A673 (cell line): ENCODE measurements around the gene IQCF5. TPM values are rescaled to one million over a fixed set of nuclear protein-coding genes. Genes with fewer than 3 reads are reported as not detected.

ENCODE experiments used
- BruUV-seq: library from RNA; stranded (reverse); fragments of 400-500 nt; replicated peaks from 2 replicates; lab custom pipeline; 2021; lab: Mats Ljungman, UMichigan
- CTCF ChIA-PET: fragments of 300-600 bp; sonication (Branson Sonifier 250); formaldehyde crosslinking; loops from one replicate; lab custom pipeline; 2022; ENCODE audit warnings: antibody characterized with exemption; lab: Charles Lee
- POLR2A ChIA-PET: fragments of 300-600 bp; sonication (Branson Sonifier 250); formaldehyde crosslinking; loops from one replicate; lab custom pipeline; 2022; ENCODE audit warnings: antibody characterized with exemption; ENCODE audit not compliant: low non-redundant PET; lab: Charles Lee
- DNase-seq: peaks from one replicate; pipeline ENCODE4 v3.0.0-alpha.2; 2015; ENCODE audit warnings: low spot score
- H3K27ac ChIP-seq: fragments of 200-600 bp; sonication (generic); 2 replicates; pipeline ENCODE4 v1.5.1; 2016; ENCODE audit warnings: mixed run types, low read depth, mild to moderate bottlenecking, mixed read lengths, antibody characterized with exemption, low read length; ENCODE audit not compliant: poor library complexity, severe bottlenecking
- H3K27me3 ChIP-seq: fragments of 200-600 bp; sonication (generic); replicated peaks from 2 replicates; pipeline ENCODE4 v1.6.1; 2017; ENCODE audit warnings: mixed run types, low read depth, mild to moderate bottlenecking, mixed read lengths, antibody characterized with exemption, low read length; ENCODE audit not compliant: insufficient read depth, poor library complexity
- H3K36me3 ChIP-seq: fragments of 200-600 bp; sonication (generic); 2 replicates; pipeline ENCODE4 v1.6.1; 2016; ENCODE audit warnings: mixed run types, mild to moderate bottlenecking, mixed read lengths, antibody characterized with exemption, low read length; ENCODE audit not compliant: insufficient read depth, poor library complexity, severe bottlenecking
- H3K4me1 ChIP-seq: fragments of 200-600 bp; sonication (generic); 2 replicates; pipeline ENCODE4 v1.6.1; 2017; ENCODE audit warnings: mixed run types, mild to moderate bottlenecking, mixed read lengths, antibody characterized with exemption, low read length; ENCODE audit not compliant: insufficient read depth, poor library complexity, severe bottlenecking
- H3K4me3 ChIP-seq: fragments of 200-600 bp; sonication (generic); 2 replicates; pipeline ENCODE4 v1.5.1; 2016; ENCODE audit warnings: low read depth, mixed run types, mild to moderate bottlenecking, mixed read lengths, low read length; ENCODE audit not compliant: poor library complexity, severe bottlenecking
- H3K9me3 ChIP-seq: fragments of 200-600 bp; sonication (generic); 2 replicates; pipeline ENCODE4 v1.6.1; 2016; ENCODE audit warnings: mixed run types, low read depth, mild to moderate bottlenecking, mixed read lengths, antibody characterized with exemption, low read length; ENCODE audit not compliant: poor library complexity, severe bottlenecking
- CTCF ChIP-seq: fragments of 300-800, 200-600 bp; sonication (generic); conservative IDR thresholded peaks from 2 replicates; pipeline ENCODE4 v1.5.1; 2017; ENCODE audit warnings: low read depth, mild to moderate bottlenecking, antibody characterized with exemption, low read length, moderate library complexity, mixed read lengths
- EZH2 ChIP-seq: fragments of 200-600 bp; sonication (generic); IDR thresholded peaks from 2 replicates; pipeline ENCODE4 v1.6.1; 2017; ENCODE audit warnings: borderline replicate concordance, low read depth, mild to moderate bottlenecking, mixed read lengths, antibody characterized with exemption, low read length; ENCODE audit not compliant: poor library complexity, severe bottlenecking
- intact Hi-C: fragments of 100-400 bp; cut with micrococcal nuclease; formaldehyde crosslinking; loops from one replicate; pipeline ENCODE4 v1.10.0; 2022; ENCODE audit not compliant: unreplicated experiment
- total RNA-seq: library from RNA; stranded (reverse); gene quantifications from 2 replicates; pipeline ENCODE4 v1.2.3, GENCODE V29; 2021

Gene IQCF5
- total RNA-seq, 1 experiment from 2014 or later = not detected

DNA sequence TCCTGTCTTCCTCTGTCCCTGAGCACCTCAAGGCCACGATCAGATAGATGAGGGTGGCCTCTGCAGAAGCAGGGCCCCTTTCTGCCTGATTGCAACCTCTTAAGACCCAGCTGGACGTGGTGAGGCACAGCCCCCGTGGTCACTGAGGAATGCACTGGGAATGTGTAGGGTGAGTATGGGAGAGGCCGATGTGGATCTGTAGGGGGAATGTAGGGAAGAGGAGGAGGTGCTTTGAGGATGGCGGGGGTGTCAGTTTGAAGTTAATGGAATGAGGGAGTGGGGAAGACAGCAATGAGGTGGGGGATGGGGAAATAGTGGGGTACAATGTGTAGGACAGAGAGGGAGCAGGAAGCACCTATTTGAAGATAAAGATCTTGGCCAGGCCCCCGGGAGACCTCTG lies 785 bp upstream of the IQCF5 start:
- H3K9me3 ChIP-seq = no peaks in the 10 kb centered on the region
- H3K27ac ChIP-seq = no peak overlapping the region
- H3K27me3 ChIP-seq = no peaks in the 10 kb centered on the region
- no TSS peak for BruUV-seq
- DNase-seq = no peak
- POLR2A ChIA-PET = no interaction called here
- H3K36me3 ChIP-seq = no peaks in the 10 kb centered on the region
- H3K4me3 ChIP-seq = no peak overlapping the region
- intact Hi-C loops = no loop called here
- TF ChIP-seq EZH2 = no peak
- H3K4me1 ChIP-seq = no peaks in the 10 kb centered on the region
- CTCF ChIA-PET = interaction anchor here (0.5 kb wide), 1 partner anchor 487 kb away, joined by 6 read pairs; no protein-coding TSS in a partner anchor

- CTCF ChIA-PET = no interaction called here
These were observed 512 bp downstream of the IQCF5 start for GRCh38 chr3:51874889-51875288.

DNA sequence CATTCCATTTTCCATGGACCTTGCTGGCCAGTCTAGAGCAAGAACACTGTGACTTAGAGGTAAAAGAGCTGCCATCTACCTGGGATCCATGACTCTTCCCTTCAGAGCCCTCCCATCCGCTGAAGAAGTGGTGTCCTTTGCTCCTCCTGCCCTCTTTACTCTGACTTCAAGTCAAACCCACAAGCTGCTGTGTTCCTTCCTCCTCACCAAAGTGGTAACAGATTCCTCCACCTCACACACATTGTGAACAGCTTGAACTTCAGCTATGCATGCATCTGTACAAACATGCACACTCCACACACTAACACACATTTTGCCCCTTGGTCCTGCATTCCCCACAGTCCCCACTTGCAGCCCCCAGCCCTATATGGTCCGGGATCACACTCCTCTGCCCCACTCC lies 990 bp downstream of the IQCF5 start:
- ChIA-PET POLR2A (no interaction called here), CTCF (no interaction called here)
- no peaks in the 10 kb centered on the region for H3K27me3 ChIP-seq
- H3K9me3 ChIP-seq = no peaks in the 10 kb centered on the region
- no peak for TF ChIP-seq CTCF
- no TSS peak for BruUV-seq
- DNase-seq = no peak
- no peaks in the 10 kb centered on the region for H3K36me3 ChIP-seq
- H3K27ac ChIP-seq = no peak overlapping the region
- intact Hi-C loops = no loop called here
- no peaks in the 10 kb centered on the region for H3K4me1 ChIP-seq
- H3K4me3 ChIP-seq = no peak overlapping the region

More at GRCh38 chr3:51874889-51875288, 512 bp downstream of the IQCF5 start:
- no peak for TF ChIP-seq EZH2
- no peak for TF ChIP-seq CTCF
- POLR2A ChIA-PET = no interaction called here
- H3K36me3 ChIP-seq = no peaks in the 10 kb centered on the region
- no peaks in the 10 kb centered on the region for H3K9me3 ChIP-seq
- DNase-seq = no peak
- H3K4me3 ChIP-seq = no peak overlapping the region
- no peaks in the 10 kb centered on the region for H3K27me3 ChIP-seq
- BruUV-seq = no TSS peak
- intact Hi-C loops = no loop called here
- no peak overlapping the region for H3K27ac ChIP-seq
- no peaks in the 10 kb centered on the region for H3K4me1 ChIP-seq

GRCh38 chr3:51873876-51874275 lies 1.5 kb downstream of the IQCF5 start:
- CTCF ChIA-PET = no interaction called here
- TF ChIP-seq EZH2 = no peak
- TF ChIP-seq CTCF = no peak
- intact Hi-C loops = no loop called here

More at GRCh38 chr3:51873876-51874275, 1.5 kb downstream of the IQCF5 start:
- H3K4me1 ChIP-seq = no peaks in the 10 kb centered on the region
- POLR2A ChIA-PET = no interaction called here
- no TSS peak for BruUV-seq
- H3K27me3 ChIP-seq = no peaks in the 10 kb centered on the region
- H3K9me3 ChIP-seq = no peaks in the 10 kb centered on the region
- no peak overlapping the region for H3K27ac ChIP-seq
- DNase-seq = no peak
- no peak overlapping the region for H3K4me3 ChIP-seq
- no peaks in the 10 kb centered on the region for H3K36me3 ChIP-seq
